ENCODE measurements around the gene SDF4. TPM values are rescaled to one million over a fixed set of nuclear protein-coding genes. Genes with fewer than 3 reads are reported as not detected.

SDF4 gene
- total and polyA plus RNA-seq, 11 donors = 102 to 212 (median 120) TPM

- WGBS, 4 donors = 86 to 93% (median 87%) methylated on average over 10 to 21 of the region's 21 CpGs
- Histone ChIP-seq H3K36me3 (peaks cover 0 to 53% (median 40%) of the 10 kb centered on the region in 9 donors), H3K9me3 (no peaks in the 10 kb centered on the region), H3K4me3 (peak overlapping the region in 1 of 12 donors; percentile 28), H3K27ac (peak overlapping the region in 9 of 12 donors; percentile 24 to 86 (median 68)), H3K4me1 (peaks cover 0 to 46% (median 21%) of the 10 kb centered on the region in 12 donors), H3K27me3 (peaks cover 0 to 2% (median 0%) of the 10 kb centered on the region in 9 donors)
- no peak for TF ChIP-seq POLR2A (IDR thresholded peaks at IDR 0.05)
- TF ChIP-seq, protein P1, sequence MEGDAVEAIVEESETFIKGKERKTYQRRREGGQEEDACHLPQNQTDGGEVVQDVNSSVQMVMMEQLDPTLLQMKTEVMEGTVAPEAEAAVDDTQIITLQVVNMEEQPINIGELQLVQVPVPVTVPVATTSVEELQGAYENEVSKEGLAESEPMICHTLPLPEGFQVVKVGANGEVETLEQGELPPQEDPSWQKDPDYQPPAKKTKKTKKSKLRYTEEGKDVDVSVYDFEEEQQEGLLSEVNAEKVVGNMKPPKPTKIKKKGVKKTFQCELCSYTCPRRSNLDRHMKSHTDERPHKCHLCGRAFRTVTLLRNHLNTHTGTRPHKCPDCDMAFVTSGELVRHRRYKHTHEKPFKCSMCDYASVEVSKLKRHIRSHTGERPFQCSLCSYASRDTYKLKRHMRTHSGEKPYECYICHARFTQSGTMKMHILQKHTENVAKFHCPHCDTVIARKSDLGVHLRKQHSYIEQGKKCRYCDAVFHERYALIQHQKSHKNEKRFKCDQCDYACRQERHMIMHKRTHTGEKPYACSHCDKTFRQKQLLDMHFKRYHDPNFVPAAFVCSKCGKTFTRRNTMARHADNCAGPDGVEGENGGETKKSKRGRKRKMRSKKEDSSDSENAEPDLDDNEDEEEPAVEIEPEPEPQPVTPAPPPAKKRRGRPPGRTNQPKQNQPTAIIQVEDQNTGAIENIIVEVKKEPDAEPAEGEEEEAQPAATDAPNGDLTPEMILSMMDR (IDR thresholded peaks at IDR 0.05) = no peak
- DNase-seq (no peak), ATAC-seq (no peak)
- intact Hi-C loops (cut with DNase I) = no loop called here
These were observed 15.8 kb downstream of the SDF4 start for GRCh38 chr1:1215881-1216605.

- Histone ChIP-seq H3K9me3 (no peaks in the 10 kb centered on the region), H3K36me3 (peaks cover 0 to 44% (median 31%) of the 10 kb centered on the region in 9 donors), H3K4me1 (peaks cover 0 to 46% (median 21%) of the 10 kb centered on the region in 12 donors), H3K27ac (peak overlapping the region in 5 of 12 donors; percentile 53 to 86 (median 81)), H3K4me3 (no peak overlapping the region), H3K27me3 (peaks cover 0 to 2% (median 0%) of the 10 kb centered on the region in 9 donors)
- TF ChIP-seq, protein P1 (IDR thresholded peaks at IDR 0.05) = no peak
- no peak for TF ChIP-seq POLR2A (IDR thresholded peaks at IDR 0.05)
- DNase-seq = peak in 1 of 5 donors; percentile 43
- 35 to 57% (median 51%) methylated on average over 8 to 11 of the region's 11 CpGs for whole genome bisulfite sequencing, 4 donors
- intact Hi-C loops (cut with DNase I) = no loop called here
- peak in 1 of 4 donors; percentile 5 for ATAC-seq
These were observed 16.6 kb downstream of the SDF4 start for GRCh38 chr1:1215080-1215676.

DNA sequence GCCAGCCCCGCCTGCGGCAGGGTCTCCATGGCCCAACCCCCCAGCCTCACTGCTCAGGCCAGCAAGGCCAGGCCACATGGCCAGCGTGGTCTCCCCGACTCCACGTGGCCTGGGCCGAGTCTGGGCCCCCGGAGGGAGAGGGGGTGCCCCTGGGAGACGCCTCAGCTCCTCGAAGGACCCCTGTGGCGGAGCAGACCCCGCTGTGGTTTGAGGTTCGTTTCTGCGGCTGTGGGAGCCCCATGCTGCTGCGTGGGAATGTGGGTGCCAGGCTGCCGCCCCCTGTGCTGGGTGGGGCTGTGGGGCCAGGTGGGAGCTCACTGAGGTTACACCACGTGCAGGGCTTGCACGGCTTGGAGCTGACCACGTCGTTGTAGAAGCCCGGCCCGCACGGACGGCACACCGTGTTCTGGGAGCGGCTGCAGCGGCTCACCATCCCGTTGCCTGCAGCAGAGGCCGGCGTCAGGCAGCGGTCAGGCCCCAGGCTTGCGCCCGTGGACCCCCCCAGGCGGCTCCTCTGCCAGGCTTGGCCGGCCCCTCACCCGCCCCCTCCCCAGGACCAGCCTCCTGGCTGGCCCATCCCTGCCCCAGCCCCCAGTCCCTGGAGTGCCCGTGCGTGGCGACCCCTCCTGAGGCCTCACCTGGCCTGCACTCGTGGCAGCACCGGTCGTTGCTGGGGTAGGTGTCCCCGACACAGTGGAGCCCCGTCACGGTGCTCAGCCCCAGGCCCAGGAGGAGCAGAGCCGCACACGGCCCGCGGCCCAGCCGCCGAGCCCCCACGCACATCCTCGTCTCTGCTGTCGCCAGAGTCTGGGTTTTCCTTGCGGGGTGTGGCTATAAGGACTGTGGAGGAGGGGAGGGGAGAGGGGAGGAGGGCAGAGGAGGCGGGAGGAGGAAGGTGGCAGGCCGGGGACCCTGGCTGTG lies 18.2 kb downstream of the SDF4 start, which contains the start of gene TNFRSF4:
Gene TNFRSF4 (minus strand): TSS at position 809 of the 921 bp plus-strand sequence. CDS start 26 bp downstream, at position 783.
- Histone ChIP-seq H3K27me3 (peaks cover 0 to 2% (median 0%) of the 10 kb centered on the region in 9 donors), H3K9me3 (no peaks in the 10 kb centered on the region), H3K4me1 (peaks cover 0 to 49% (median 23%) of the 10 kb centered on the region in 12 donors), H3K36me3 (peaks cover 0 to 31% (median 22%) of the 10 kb centered on the region in 9 donors), H3K27ac (peak within 1 kb of the TSS in 11 of 12 donors; percentile 23 to 86 (median 81)), H3K4me3 (peak within 1 kb of the TSS in 10 of 12 donors; percentile 21 to 64 (median 54))
- WGBS, 4 donors = 45 to 53% (median 50%) methylated on average over 35 to 56 of the region's 56 CpGs
- intact Hi-C loops (cut with DNase I) = loop anchor here in 1 of 10 donors (2.0 kb wide), 1 partner anchor 55 kb away; no protein-coding TSS in a partner anchor
- TF ChIP-seq, protein P1 (IDR thresholded peaks at IDR 0.05) = no peak
- TF ChIP-seq POLR2A (IDR thresholded peaks at IDR 0.05) = no peak
- DNase-seq = peak in 2 of 5 donors; percentile 31 to 69
- ATAC-seq = peak in 3 of 4 donors; percentile 2 to 36 (median 27)

All from heart left ventricle (tissue), 16 donors.